Panc1 (cell line): ENCODE measurements around the gene CAPN15. TPM values are rescaled to one million over a fixed set of nuclear protein-coding genes. Genes with fewer than 3 reads are reported as not detected.
"Not testable (repeated sequence)": the region's sequence is repeated elsewhere in the genome, so short reads cannot be mapped to it uniquely, and the experiment has no call there.

Source experiments
- ATAC-seq: fragments of 200-7000 bp; cut with Tn5 transposase; 2 replicates; pipeline ENCODE4 v1.9.1; 2020; ENCODE audit warnings: mild to moderate bottlenecking, moderate library complexity
- BruUV-seq: library from RNA; stranded (reverse); fragments of 400-500 nt; replicated peaks from 2 replicates; lab custom pipeline; 2021; lab: Mats Ljungman, UMichigan
- CTCF ChIA-PET: fragments of 300-600 bp; sonication (Branson Sonifier 250); formaldehyde crosslinking; loops from one replicate; lab custom pipeline; 2022; ENCODE audit warnings: antibody characterized with exemption; lab: Charles Lee
- POLR2A ChIA-PET: fragments of 300-600 bp; sonication (Branson Sonifier 250); formaldehyde crosslinking; loops from one replicate; lab custom pipeline; 2022; ENCODE audit warnings: antibody characterized with exemption; lab: Charles Lee
- DNase-seq: peaks from one replicate; pipeline ENCODE4 v3.0.0-alpha.2; 2010; ENCODE audit warnings: low read depth, low spot score
- H3K27ac ChIP-seq: 2 replicates; pipeline ENCODE4 v1.5.1; 2011; ENCODE audit warnings: mild to moderate bottlenecking, low read length, inconsistent platforms
- H3K27me3 ChIP-seq: fragments of 200-500 bp; sonication (Bioruptor generic); 2 replicates; pipeline ENCODE4 v1.6.0; 2014; ENCODE audit warnings: low read length, inconsistent platforms; ENCODE audit not compliant: control insufficient read depth, insufficient read depth
- H3K36me3 ChIP-seq: fragments of 200-500 bp; sonication (Bioruptor generic); 2 replicates; pipeline ENCODE4 v1.5.1; 2014; ENCODE audit warnings: inconsistent platforms, mild to moderate bottlenecking, low read length, moderate library complexity; ENCODE audit not compliant: control insufficient read depth, insufficient read depth
- H3K4me1 ChIP-seq: 2 replicates; pipeline ENCODE4 v1.5.1; 2011; ENCODE audit warnings: inconsistent platforms, mild to moderate bottlenecking, low read length, moderate library complexity; ENCODE audit not compliant: control insufficient read depth, insufficient read depth
- H3K4me3 ChIP-seq, 2 experiments: 2 replicates each; pipeline ENCODE4 v1.5.1; 2011 to 2012; ENCODE audit warnings: low read depth in 2 of 2, low read length in 2 of 2, mild to moderate bottlenecking in 2 of 2, inconsistent platforms in 1 of 2, moderate library complexity in 1 of 2
- H3K9me3 ChIP-seq: fragments of 200-500 bp; sonication (Bioruptor generic); 2 replicates; pipeline ENCODE4 v1.5.1; 2014; ENCODE audit warnings: low read depth, mild to moderate bottlenecking, inconsistent platforms, low read length, moderate library complexity; ENCODE audit not compliant: control insufficient read depth, insufficient read depth
- CTCF ChIP-seq: fragments of 450-650 bp; IDR thresholded peaks from 2 replicates; pipeline ENCODE4 v1.5.1; 2017; ENCODE audit warnings: mild to moderate bottlenecking
- POLR2AphosphoS5 ChIP-seq: IDR thresholded peaks from 2 replicates; pipeline ENCODE4 v1.6.1; 2012; ENCODE audit warnings: mild to moderate bottlenecking, low read depth, low read length, moderate library complexity
- REST ChIP-seq, 2 experiments: IDR thresholded peaks; 2 replicates each; pipeline ENCODE4 v1.6.1; 2011 to 2012; ENCODE audit warnings: low read depth in 2 of 2, control low read depth in 1 of 2, low read length in 1 of 2, mild to moderate bottlenecking in 1 of 2, moderate library complexity in 1 of 2; ENCODE audit not compliant: insufficient read depth in 1 of 2
- SIN3A ChIP-seq: IDR thresholded peaks from 2 replicates; pipeline ENCODE4 v1.6.1; 2012; ENCODE audit warnings: low read depth, mild to moderate bottlenecking, low read length, moderate library complexity, borderline replicate concordance; ENCODE audit not compliant: insufficient read depth
- TCF7L2 ChIP-seq: IDR thresholded peaks from 2 replicates; pipeline ENCODE4 v1.6.1; 2011; ENCODE audit warnings: mild to moderate bottlenecking, low read depth, low read length, inconsistent platforms
- in situ Hi-C: cut with HindIII; loops from 2 replicates; pipeline ENCODE4 v1.10.0; 2016; ENCODE audit warnings: low sequenced_read_pairs, low pct_unique_long_range_greater_than_20kb
- intact Hi-C: fragments of 100-400 bp; cut with micrococcal nuclease; formaldehyde crosslinking; loops from one replicate; pipeline ENCODE4 v1.10.0; 2022; ENCODE audit not compliant: unreplicated experiment
- total RNA-seq: library from RNA; stranded (reverse); gene quantifications from one replicate; pipeline ENCODE4 v1.2.1, GENCODE V29; 2021; ENCODE audit not compliant: unreplicated experiment

CAPN15 gene
- total RNA-seq, 1 experiment from 2014 or later = 78.5 TPM

- H3K36me3 ChIP-seq = no peaks in the 10 kb centered on the region
- H3K27me3 ChIP-seq = no peaks in the 10 kb centered on the region
- H3K27ac ChIP-seq = no peak overlapping the region
- intact Hi-C loops (no loop called here), in situ Hi-C loops (no loop called here)
- POLR2A ChIA-PET = no interaction called here
- CTCF ChIA-PET = interaction anchor here (0.6 kb wide), 1 partner anchor 14 kb away, joined by 5 read pairs; no protein-coding TSS in a partner anchor
- BruUV-seq = no TSS peak
- no peak for ATAC-seq
- peaks cover 26% of the 10 kb centered on the region for H3K4me1 ChIP-seq
- TF ChIP-seq POLR2AphosphoS5 = no peak
- no peak for TF ChIP-seq CTCF
- no peak for TF ChIP-seq TCF7L2
- TF ChIP-seq SIN3A = no peak
- TF ChIP-seq REST (IDR thresholded peaks at IDR 0.05; ENCODE audit: insufficient read depth in 1 of 2, low read depth in 2 of 2, low read length in 1 of 2) = no peak
- DNase-seq = no peak
- no peak overlapping the region for H3K4me3 ChIP-seq
- H3K9me3 ChIP-seq = no peaks in the 10 kb centered on the region
Observed at GRCh38 chr16:596736-597060, 69.2 kb downstream of the CAPN15 start.

GRCh38 chr16:597655-598054, 70.1 kb downstream of the CAPN15 start:
- H3K27me3 ChIP-seq, H3K4me3 ChIP-seq, CTCF ChIA-PET, in situ Hi-C loops, POLR2A ChIA-PET, ATAC-seq, BruUV-seq, H3K36me3 ChIP-seq, intact Hi-C loops, H3K27ac ChIP-seq, H3K9me3 ChIP-seq, DNase-seq: not testable (repeated sequence)
- peaks cover 17% of the 10 kb centered on the region for H3K4me1 ChIP-seq

GRCh38 chr16:598823-599739, 71.6 kb downstream of the CAPN15 start:
- no TSS peak for BruUV-seq
- Histone ChIP-seq H3K36me3 (no peaks in the 10 kb centered on the region), H3K27me3 (no peaks in the 10 kb centered on the region), H3K4me3 (no peak overlapping the region), H3K4me1 (peaks cover 2% of the 10 kb centered on the region; the same call in 1 of the 2 replicates), H3K9me3 (no peaks in the 10 kb centered on the region), H3K27ac (no peak overlapping the region)
- DNase-seq (no peak), ATAC-seq (no peak)
- TF ChIP-seq CTCF (no peak), POLR2AphosphoS5 (no peak), SIN3A (no peak), TCF7L2 (no peak), REST (IDR thresholded peaks at IDR 0.05; ENCODE audit: insufficient read depth in 1 of 2, low read depth in 2 of 2, low read length in 1 of 2) (no peak)
- intact Hi-C loops = no loop called here
- ChIA-PET CTCF (interaction anchor here (0.7 kb wide), 1 partner anchor 473 kb away, joined by 7 read pairs; no protein-coding TSS in a partner anchor), POLR2A (no interaction called here)
- in situ Hi-C loops = no loop called here
